ENCODE results near the gene EIF2S2. TPM values are rescaled to one million over a fixed set of nuclear protein-coding genes. Genes with fewer than 3 reads are reported as not detected.

EIF2S2 gene
- total RNA-seq, 1 experiment from 2014 or later = 179 TPM

GRCh38 chr20:34108616-34109174 lies 3.3 kb downstream of the EIF2S2 start:
- TF ChIP-seq CTCF (IDR thresholded peaks at IDR 0.05; ENCODE audit: unreplicated experiment) = no peak
- BruUV-seq (replicated peaks) = no TSS peak
- no peak for DNase-seq
- peaks cover 96% of the 10 kb centered on the region for H3K36me3 Mint-ChIP-seq (ENCODE audit: insufficient read depth, unreplicated experiment)
- H3K27ac Mint-ChIP-seq (ENCODE audit: unreplicated experiment) = peak overlapping the region; percentile 45
- intact Hi-C loops (cut with micrococcal nuclease; ENCODE audit: unreplicated experiment) = no loop called here
- H3K9me3 Mint-ChIP-seq (ENCODE audit: low read depth, unreplicated experiment) = no peaks in the 10 kb centered on the region
- CTCF ChIA-PET = interaction anchor here (0.5 to 0.7 kb wide), 2 partner anchors 60 to 1481 kb away, joined by 3 to 4 read pairs; no protein-coding TSS in a partner anchor
- H3K4me1 Mint-ChIP-seq (ENCODE audit: low read depth, unreplicated experiment) = peaks cover 68% of the 10 kb centered on the region
- no peaks in the 10 kb centered on the region for H3K27me3 Mint-ChIP-seq (ENCODE audit: unreplicated experiment)
- H3K4me3 Mint-ChIP-seq (ENCODE audit: low read depth, unreplicated experiment) = peak overlapping the region; percentile 99

- no peaks in the 10 kb centered on the region for H3K9me3 Mint-ChIP-seq (ENCODE audit: low read depth, unreplicated experiment)
- peak overlapping the region; percentile 25 for H3K4me3 Mint-ChIP-seq (ENCODE audit: low read depth, unreplicated experiment)
- CTCF ChIA-PET = interaction anchor here (0.7 kb wide), 1 partner anchor 452 kb away, joined by 5 read pairs; no protein-coding TSS in a partner anchor
- intact Hi-C loops (cut with micrococcal nuclease; ENCODE audit: unreplicated experiment) = no loop called here
- H3K27me3 Mint-ChIP-seq (ENCODE audit: unreplicated experiment) = no peaks in the 10 kb centered on the region
- peaks cover 67% of the 10 kb centered on the region for H3K4me1 Mint-ChIP-seq (ENCODE audit: low read depth, unreplicated experiment)
- peak overlapping the region; percentile 17 for H3K27ac Mint-ChIP-seq (ENCODE audit: unreplicated experiment)
- TF ChIP-seq CTCF (IDR thresholded peaks at IDR 0.05; ENCODE audit: unreplicated experiment) = no peak
- no peak for DNase-seq
- BruUV-seq (replicated peaks) = no TSS peak
- H3K36me3 Mint-ChIP-seq (ENCODE audit: insufficient read depth, unreplicated experiment) = peaks cover 100% of the 10 kb centered on the region
These were observed 5.9 kb downstream of the EIF2S2 start for GRCh38 chr20:34105978-34106675.

- Mint-ChIP-seq H3K9me3 (ENCODE audit: low read depth, unreplicated experiment) (no peaks in the 10 kb centered on the region), H3K27ac (ENCODE audit: unreplicated experiment) (no peak overlapping the region), H3K27me3 (ENCODE audit: unreplicated experiment) (no peaks in the 10 kb centered on the region), H3K4me1 (ENCODE audit: low read depth, unreplicated experiment) (peaks cover 54% of the 10 kb centered on the region), H3K36me3 (ENCODE audit: insufficient read depth, unreplicated experiment) (peaks cover 100% of the 10 kb centered on the region), H3K4me3 (ENCODE audit: low read depth, unreplicated experiment) (no peak overlapping the region)
- no peak for TF ChIP-seq CTCF (IDR thresholded peaks at IDR 0.05; ENCODE audit: unreplicated experiment)
- no peak for DNase-seq
- CTCF ChIA-PET = interaction anchor here (0.6 kb wide), 1 partner anchor 9 kb away, joined by 5 read pairs; no protein-coding TSS in a partner anchor
- BruUV-seq (replicated peaks) = no TSS peak
- intact Hi-C loops (cut with micrococcal nuclease; ENCODE audit: unreplicated experiment) = no loop called here
These were observed 8.0 kb downstream of the EIF2S2 start for GRCh38 chr20:34104059-34104458.

- CTCF ChIA-PET = interaction anchor here (0.9 kb wide), 1 partner anchor 290 kb away, joined by 3 read pairs; no protein-coding TSS in a partner anchor
- Mint-ChIP-seq H3K9me3 (ENCODE audit: low read depth, unreplicated experiment) (no peaks in the 10 kb centered on the region), H3K27ac (ENCODE audit: unreplicated experiment) (no peak overlapping the region), H3K36me3 (ENCODE audit: insufficient read depth, unreplicated experiment) (peaks cover 100% of the 10 kb centered on the region), H3K4me3 (ENCODE audit: low read depth, unreplicated experiment) (no peak overlapping the region), H3K27me3 (ENCODE audit: unreplicated experiment) (no peaks in the 10 kb centered on the region), H3K4me1 (ENCODE audit: low read depth, unreplicated experiment) (peaks cover 37% of the 10 kb centered on the region)
- no peak for DNase-seq
- no TSS peak for BruUV-seq (replicated peaks)
- intact Hi-C loops (cut with micrococcal nuclease; ENCODE audit: unreplicated experiment) = no loop called here
- TF ChIP-seq CTCF (IDR thresholded peaks at IDR 0.05; ENCODE audit: unreplicated experiment) = no peak
These were observed 9.7 kb downstream of the EIF2S2 start for GRCh38 chr20:34102342-34102741.
